AG04450 (cell line): Measurements from ENCODE around the gene ETV6. TPM values are rescaled to one million over a fixed set of nuclear protein-coding genes. Genes with fewer than 3 reads are reported as not detected.
A peak's percentile ranks its signal among the peaks of the same experiment; 100 is the strongest.

Source experiments
- CTCF ChIA-PET: fragments of 300-600, 350-600 bp; formaldehyde crosslinking; extraction: SDS; loops from one replicate; lab custom pipeline; 2022; ENCODE audit warnings: antibody characterized with exemption, inconsistent platforms; lab: Charles Lee
- POLR2A ChIA-PET: fragments of 350-600 bp; formaldehyde crosslinking; extraction: SDS; loops from one replicate; lab custom pipeline; 2021; ENCODE audit warnings: antibody characterized with exemption, inconsistent platforms; lab: Yijun Ruan, JAX
- DNase-seq: peaks from one replicate; pipeline ENCODE4 v3.0.0-alpha.2; 2011; ENCODE audit warnings: low read depth, low spot score
- H3K27ac ChIP-seq: one replicate; pipeline ENCODE4 v1.5.1; 2012; ENCODE audit warnings: low read depth, low read length, control low read depth
- H3K27me3 ChIP-seq: one replicate; pipeline ENCODE4 v1.6.0; 2012; ENCODE audit warnings: low read length; ENCODE audit not compliant: control insufficient read depth, insufficient read depth
- H3K4me3 ChIP-seq: 2 replicates; pipeline ENCODE4 v1.5.1; 2011; ENCODE audit warnings: mild to moderate bottlenecking, low read depth, low read length, control low read depth
- H3K9me3 ChIP-seq: 2 replicates; pipeline ENCODE4 v1.5.1; 2012; ENCODE audit warnings: low read length; ENCODE audit not compliant: control insufficient read depth, insufficient read depth
- CTCF ChIP-seq: IDR thresholded peaks from 2 replicates; pipeline ENCODE4 v1.5.1; 2011; ENCODE audit warnings: low read depth, low read length, control low read depth, inconsistent platforms
- polyA plus RNA-seq: library from polyadenylated mRNA; depleted of rRNA; stranded (reverse); fragments of >200 nt; gene quantifications from 2 replicates; pipeline ENCODE4 v1.2.3, GENCODE V29; 2011

ETV6 gene
- polyA plus RNA-seq, 1 experiment = 7.9 TPM

- H3K27me3 ChIP-seq = no peaks in the 10 kb centered on the region
- no peak for TF ChIP-seq CTCF
- POLR2A ChIA-PET = no interaction called here
- no peaks in the 10 kb centered on the region for H3K9me3 ChIP-seq
- CTCF ChIA-PET = no interaction called here
- DNase-seq = no peak
- H3K27ac ChIP-seq = no peak overlapping the region
- no peak overlapping the region for H3K4me3 ChIP-seq
Observed at GRCh38 chr12:11704089-11704488, 54.6 kb downstream of the ETV6 start.

GRCh38 chr12:11705010-11705409, 55.5 kb downstream of the ETV6 start:
- ChIA-PET CTCF (no interaction called here), POLR2A (no interaction called here)
- no peak for TF ChIP-seq CTCF

GRCh38 chr12:11706509-11707379, 57.3 kb downstream of the ETV6 start:
- no peak overlapping the region for H3K27ac ChIP-seq
- H3K4me3 ChIP-seq = no peak overlapping the region
- ChIA-PET CTCF (interaction anchor here (1.3 kb wide), 1 partner anchor 326 kb away, joined by 3 read pairs; no protein-coding TSS in a partner anchor), POLR2A (no interaction called here)
- no peak for DNase-seq
- no peaks in the 10 kb centered on the region for H3K27me3 ChIP-seq
- TF ChIP-seq CTCF = no peak
- no peaks in the 10 kb centered on the region for H3K9me3 ChIP-seq

More at GRCh38 chr12:11705010-11705409, 55.5 kb downstream of the ETV6 start:
- peak; percentile 77 for DNase-seq
- no peaks in the 10 kb centered on the region for H3K27me3 ChIP-seq
- H3K9me3 ChIP-seq = no peaks in the 10 kb centered on the region
- peak overlapping the region; percentile 84 for H3K27ac ChIP-seq
- no peak overlapping the region for H3K4me3 ChIP-seq

GRCh38 chr12:11707535-11707934, 58.1 kb downstream of the ETV6 start:
- no peak for DNase-seq
- no peak overlapping the region for H3K4me3 ChIP-seq
- ChIA-PET POLR2A (no interaction called here), CTCF (no interaction called here)
- TF ChIP-seq CTCF = no peak
- no peaks in the 10 kb centered on the region for H3K9me3 ChIP-seq
- no peak overlapping the region for H3K27ac ChIP-seq
- H3K27me3 ChIP-seq = no peaks in the 10 kb centered on the region

- Histone ChIP-seq H3K9me3 (no peaks in the 10 kb centered on the region), H3K4me3 (no peak overlapping the region), H3K27me3 (no peaks in the 10 kb centered on the region), H3K27ac (no peak overlapping the region)
- ChIA-PET POLR2A (no interaction called here), CTCF (interaction anchor here (0.6 kb wide), 1 partner anchor 30 kb away, joined by 3 read pairs; no protein-coding TSS in a partner anchor)
- no peak for DNase-seq
- TF ChIP-seq CTCF = no peak
Observed at GRCh38 chr12:11709513-11709912, 60.0 kb downstream of the ETV6 start.
